Superior temporal gyrus (tissue), 1 donor: Measurements from ENCODE around the gene FAM83C.

Experiments used
- DNase-seq: peaks from one replicate; pipeline ENCODE4 v3.0.0-alpha.2; 2016; ENCODE audit errors: extremely low spot score

FAM83C gene

DNA sequence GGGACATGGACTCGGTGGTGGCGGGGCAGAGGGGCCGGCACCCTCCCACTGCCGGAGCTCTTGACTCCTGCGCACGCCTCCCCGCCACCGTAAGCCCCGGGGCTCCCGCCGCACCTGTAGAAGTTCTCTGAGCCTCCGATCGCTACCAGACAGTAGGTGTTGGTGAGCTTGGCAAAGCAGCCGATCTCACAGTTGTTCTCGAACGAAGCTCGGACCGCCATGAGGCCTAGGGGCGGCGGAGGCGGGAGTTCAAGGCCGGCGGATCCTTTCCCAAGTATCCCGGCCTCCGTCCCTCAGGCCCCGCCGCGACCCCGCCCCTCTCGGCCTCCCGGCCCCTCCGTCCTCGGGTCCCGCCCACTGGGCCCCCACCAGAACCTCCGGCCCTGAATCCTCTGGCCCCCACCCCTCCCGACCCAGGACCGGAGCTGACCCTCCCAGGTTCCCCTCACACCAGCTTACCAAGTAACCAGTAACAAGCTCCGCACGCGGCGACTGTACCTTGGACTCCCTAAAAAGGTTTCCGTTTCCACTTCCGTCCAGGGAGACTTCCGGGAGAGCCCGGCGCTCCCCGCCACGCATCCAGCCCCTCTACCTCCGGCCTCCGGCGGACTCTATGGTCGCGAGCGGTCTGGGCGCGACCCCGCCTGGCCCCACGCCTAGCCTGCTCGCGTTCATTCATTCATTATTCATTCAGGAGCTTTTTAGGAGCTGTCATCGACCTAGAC is 7.8 kb downstream of the FAM83C start, which contains the start of gene EIF6:
Gene EIF6 (minus strand): TSS at position 506 of the 725 bp plus-strand sequence. CDS start 285 bp downstream, at position 221.
- peak; percentile 80 for DNase-seq

DNA sequence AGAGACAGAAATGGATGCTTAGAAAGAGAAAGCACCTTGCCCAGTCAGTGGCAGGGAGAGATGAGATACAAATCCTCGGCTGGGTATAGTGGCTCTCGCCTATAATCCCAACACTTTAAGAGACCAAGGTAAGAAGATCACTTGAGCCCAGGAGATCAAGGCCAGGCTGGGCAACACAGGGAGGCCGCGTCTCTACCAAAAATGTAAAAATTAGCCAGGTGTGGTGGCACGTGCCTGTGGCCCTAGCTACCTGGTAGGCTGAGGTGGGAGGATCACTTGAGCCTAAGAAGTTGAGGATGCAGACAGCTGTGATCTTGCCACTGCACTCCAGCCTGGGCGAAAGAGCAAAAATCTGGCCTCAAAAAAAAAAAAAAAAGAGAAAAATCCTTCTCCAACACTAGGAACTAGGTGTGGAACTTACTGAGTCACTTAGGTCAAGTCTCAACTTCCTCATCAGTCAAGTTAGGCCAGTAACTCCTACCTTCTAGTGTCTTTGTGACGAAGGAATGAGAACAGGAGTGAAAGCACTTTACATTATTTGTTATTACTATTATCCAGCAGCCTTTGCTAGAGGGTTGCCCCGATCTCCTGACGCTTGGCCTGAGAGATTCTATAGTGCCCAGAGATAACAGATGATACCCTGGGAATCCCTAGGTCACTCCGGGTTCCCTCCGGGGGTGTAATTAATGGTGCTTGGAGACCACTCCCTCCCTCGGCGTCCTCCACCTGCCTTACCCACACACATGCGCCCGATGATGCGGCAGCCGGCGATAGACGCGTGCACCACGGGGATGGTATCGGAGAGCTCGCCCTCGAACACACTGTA is 8.6 kb downstream of the FAM83C start:
- no peak for DNase-seq

GRCh38 chr20:35281506-35282101 is 10.6 kb downstream of the FAM83C start:
- DNase-seq, result no peak

GRCh38 chr20:35280523-35280922 is 11.7 kb downstream of the FAM83C start:
- no peak for DNase-seq

- DNase-seq, result no peak
These were observed 12.6 kb downstream of the FAM83C start for GRCh38 chr20:35279533-35280174.

- DNase-seq, result no peak
These were observed 13.2 kb downstream of the FAM83C start for GRCh38 chr20:35279040-35279439.

- DNase-seq, result peak; percentile 86
These were observed 14.5 kb downstream of the FAM83C start, which contains the start of gene MMP24OS for GRCh38 chr20:35277531-35278395. MMP24OS (minus strand) TSS chr20:35278122; CDS start chr20:35277929, 193 bp downstream.

- DNase-seq, result no peak
These were observed 15.1 kb downstream of the FAM83C start for GRCh38 chr20:35277127-35277526.

DNA sequence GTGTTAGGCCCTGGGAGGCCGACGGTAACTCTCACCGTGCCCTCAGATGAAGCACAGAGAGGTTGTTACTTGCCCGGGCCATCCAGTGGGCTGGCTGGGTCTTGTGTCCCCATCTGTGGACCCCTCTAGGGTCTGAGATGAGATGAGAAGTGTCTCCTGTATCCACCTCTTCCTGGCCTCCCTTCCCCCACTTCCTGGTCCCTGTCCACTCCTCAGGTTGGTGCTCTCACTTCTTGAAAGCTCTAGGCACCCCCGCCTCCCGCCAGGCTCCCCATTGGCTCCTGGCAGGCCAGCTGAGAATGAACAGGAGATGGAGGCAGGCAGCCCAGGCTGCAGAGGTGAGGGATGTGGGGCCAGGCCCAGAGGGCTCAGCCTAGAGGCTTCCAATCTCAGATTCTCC is 15.8 kb downstream of the FAM83C start:
- no peak for DNase-seq

DNA sequence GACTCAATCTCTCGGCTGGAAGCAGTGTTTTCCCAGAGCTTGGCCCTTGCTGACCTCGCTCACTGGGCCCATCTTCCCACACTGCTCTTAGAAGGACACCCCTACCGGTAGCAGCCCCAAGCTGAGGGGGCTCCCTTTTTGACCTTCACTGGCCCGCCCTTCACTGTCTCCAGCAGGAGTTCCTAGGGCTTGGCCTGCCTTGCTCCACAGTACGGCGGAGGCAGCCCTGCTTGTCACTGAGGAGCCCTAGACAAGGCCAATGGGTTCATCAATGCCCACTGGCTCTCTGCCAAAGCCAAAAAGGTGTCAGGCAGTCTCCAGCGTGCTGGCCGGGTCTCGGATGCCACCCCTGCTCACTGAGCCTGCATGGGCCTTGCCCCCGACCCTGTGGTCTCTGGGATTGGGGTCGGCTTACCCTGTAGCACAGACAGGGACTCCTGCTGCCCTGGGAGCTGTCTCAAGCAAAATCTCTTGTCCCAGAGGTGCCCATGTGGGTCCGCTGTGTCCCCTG is 16.4 kb downstream of the FAM83C start:
- no peak for DNase-seq

DNA sequence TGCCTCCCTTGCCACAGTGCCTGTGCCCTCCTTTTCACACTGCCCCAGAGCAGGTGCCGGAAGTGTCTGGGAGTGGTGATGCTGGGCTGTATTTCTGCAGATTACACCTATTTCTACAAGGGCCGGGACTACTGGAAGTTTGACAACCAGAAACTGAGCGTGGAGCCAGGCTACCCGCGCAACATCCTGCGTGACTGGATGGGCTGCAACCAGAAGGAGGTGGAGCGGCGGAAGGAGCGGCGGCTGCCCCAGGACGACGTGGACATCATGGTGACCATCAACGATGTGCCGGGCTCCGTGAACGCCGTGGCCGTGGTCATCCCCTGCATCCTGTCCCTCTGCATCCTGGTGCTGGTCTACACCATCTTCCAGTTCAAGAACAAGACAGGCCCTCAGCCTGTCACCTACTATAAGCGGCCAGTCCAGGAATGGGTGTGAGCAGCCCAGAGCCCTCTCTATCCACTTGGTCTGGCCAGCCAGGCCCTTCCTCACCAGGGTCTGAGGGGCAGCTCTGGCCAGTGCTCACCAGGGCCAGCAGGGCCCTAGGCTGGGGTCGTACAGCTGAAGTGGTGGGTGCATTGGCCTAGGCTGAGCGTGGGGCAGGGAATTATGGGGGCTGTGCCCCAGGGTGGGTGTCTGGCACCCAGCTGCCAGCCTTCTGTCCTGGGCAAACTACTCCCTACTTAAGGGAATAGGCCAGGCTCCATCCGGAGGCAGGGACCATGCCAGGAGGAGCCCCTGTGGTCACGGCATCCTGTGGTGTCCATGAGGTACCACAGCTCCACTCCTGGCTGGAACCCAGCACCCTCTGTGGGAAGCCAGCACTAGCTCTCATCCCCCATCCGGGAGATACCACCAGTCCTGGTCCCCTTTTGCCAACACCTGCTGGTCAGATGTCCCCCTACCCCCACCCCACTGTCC is 17.8 kb downstream of the FAM83C start:
- DNase-seq, result no peak

DNA sequence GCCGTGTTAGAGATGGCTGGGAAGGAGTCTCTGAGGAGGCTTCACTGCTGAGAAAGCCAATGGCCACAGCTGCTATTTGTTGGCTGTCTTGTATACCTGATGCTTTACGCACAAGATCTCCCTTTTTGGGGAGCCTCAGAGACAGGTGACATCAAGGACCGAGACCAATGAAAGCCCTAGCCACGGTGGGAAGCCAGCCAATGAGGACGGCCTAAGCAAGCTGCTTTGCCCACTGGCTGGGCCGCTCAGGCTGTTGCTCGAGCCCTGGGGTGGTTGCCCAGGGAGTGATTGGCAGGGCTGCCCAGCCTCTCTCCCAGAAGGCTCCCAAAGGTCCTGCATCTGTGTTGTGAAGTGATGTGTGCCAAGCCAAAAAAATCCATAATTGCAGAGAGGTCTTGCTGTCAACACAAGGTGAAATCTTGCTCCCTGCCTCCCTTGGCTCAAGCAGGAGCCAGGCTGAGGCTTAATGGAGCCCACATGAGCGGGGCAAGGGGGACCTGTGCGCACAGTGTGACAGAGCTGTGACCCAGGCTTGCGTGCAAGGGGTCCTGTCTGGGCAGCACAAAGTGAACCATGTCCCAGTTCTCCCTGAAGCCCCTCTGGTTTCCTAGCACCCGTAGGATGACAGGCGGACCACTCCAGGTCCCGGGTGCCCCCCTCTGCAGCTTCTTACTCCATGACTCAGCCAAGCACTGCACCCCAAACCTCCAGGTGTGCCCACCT is 18.6 kb downstream of the FAM83C start:
- peak; percentile 37 for DNase-seq

GRCh38 chr20:35271904-35272303 is 20.3 kb downstream of the FAM83C start:
- DNase-seq, result no peak

GRCh38 chr20:35271073-35271882 is 20.9 kb downstream of the FAM83C start:
- DNase-seq, result no peak

GRCh38 chr20:35270021-35270902 is 22.0 kb downstream of the FAM83C start:
- DNase-seq, result no peak

- DNase-seq, result peak; percentile 77
These were observed 23.0 kb downstream of the FAM83C start for GRCh38 chr20:35269055-35269781.
